ENCODE measurements around the gene STXBP5.
"Not testable (repeated sequence)": the region's sequence is repeated elsewhere in the genome, so short reads cannot be mapped to it uniquely, and the experiment has no call there.

STXBP5 gene

GRCh38 chr6:147366290-147366689 is 162.1 kb downstream of the STXBP5 start:
- DNase-seq (ENCODE audit: low spot score), result no peak
- TF ChIP-seq, protein P1, sequence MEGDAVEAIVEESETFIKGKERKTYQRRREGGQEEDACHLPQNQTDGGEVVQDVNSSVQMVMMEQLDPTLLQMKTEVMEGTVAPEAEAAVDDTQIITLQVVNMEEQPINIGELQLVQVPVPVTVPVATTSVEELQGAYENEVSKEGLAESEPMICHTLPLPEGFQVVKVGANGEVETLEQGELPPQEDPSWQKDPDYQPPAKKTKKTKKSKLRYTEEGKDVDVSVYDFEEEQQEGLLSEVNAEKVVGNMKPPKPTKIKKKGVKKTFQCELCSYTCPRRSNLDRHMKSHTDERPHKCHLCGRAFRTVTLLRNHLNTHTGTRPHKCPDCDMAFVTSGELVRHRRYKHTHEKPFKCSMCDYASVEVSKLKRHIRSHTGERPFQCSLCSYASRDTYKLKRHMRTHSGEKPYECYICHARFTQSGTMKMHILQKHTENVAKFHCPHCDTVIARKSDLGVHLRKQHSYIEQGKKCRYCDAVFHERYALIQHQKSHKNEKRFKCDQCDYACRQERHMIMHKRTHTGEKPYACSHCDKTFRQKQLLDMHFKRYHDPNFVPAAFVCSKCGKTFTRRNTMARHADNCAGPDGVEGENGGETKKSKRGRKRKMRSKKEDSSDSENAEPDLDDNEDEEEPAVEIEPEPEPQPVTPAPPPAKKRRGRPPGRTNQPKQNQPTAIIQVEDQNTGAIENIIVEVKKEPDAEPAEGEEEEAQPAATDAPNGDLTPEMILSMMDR (IDR thresholded peaks at IDR 0.05; ENCODE audit: extremely low read depth, insufficient read depth, missing control alignments), result no peak
- in situ Hi-C loops (cut with MboI; ENCODE audit: low pct_unique_long_range_greater_than_20kb, low sequenced_read_pairs, unreplicated experiment), result no loop called here

GRCh38 chr6:147371325-147371724 is 167.1 kb downstream of the STXBP5 start:
- in situ Hi-C loops (cut with MboI; ENCODE audit: low pct_unique_long_range_greater_than_20kb, low sequenced_read_pairs, unreplicated experiment), result no loop called here
- no peak for DNase-seq (ENCODE audit: low spot score)
- TF ChIP-seq, protein P1 (IDR thresholded peaks at IDR 0.05; ENCODE audit: extremely low read depth, insufficient read depth, missing control alignments), result no peak

DNA sequence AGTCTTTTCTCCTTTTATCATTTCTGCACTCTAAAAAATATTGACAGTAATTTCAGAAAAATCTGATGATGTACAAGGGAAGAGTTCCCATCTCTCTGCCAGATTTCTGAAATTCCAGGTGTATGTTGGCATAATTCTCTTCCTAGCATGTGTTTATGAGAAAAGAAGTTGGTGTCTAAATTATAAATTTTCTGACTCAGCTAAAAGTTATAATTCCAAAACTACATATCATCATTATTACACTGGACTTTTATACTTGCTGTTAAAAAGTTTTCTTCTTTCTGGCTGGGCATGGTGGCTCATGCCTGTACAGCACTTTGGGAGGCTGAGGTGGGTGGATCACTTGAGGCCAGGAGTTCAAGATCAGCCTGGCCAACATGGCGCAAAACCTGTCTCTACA is 168.6 kb downstream of the STXBP5 start:
- TF ChIP-seq, protein P1 (IDR thresholded peaks at IDR 0.05; ENCODE audit: extremely low read depth, insufficient read depth, missing control alignments), result no peak
- in situ Hi-C loops (cut with MboI; ENCODE audit: low pct_unique_long_range_greater_than_20kb, low sequenced_read_pairs, unreplicated experiment), result no loop called here
- no peak for DNase-seq (ENCODE audit: low spot score)

- TF ChIP-seq, protein P1 (IDR thresholded peaks at IDR 0.05; ENCODE audit: extremely low read depth, insufficient read depth, missing control alignments), result no peak
- DNase-seq (ENCODE audit: low spot score), result no peak
- in situ Hi-C loops (cut with MboI; ENCODE audit: low pct_unique_long_range_greater_than_20kb, low sequenced_read_pairs, unreplicated experiment), result no loop called here
Observed at GRCh38 chr6:147378819-147379218, 174.6 kb downstream of the STXBP5 start.

DNA sequence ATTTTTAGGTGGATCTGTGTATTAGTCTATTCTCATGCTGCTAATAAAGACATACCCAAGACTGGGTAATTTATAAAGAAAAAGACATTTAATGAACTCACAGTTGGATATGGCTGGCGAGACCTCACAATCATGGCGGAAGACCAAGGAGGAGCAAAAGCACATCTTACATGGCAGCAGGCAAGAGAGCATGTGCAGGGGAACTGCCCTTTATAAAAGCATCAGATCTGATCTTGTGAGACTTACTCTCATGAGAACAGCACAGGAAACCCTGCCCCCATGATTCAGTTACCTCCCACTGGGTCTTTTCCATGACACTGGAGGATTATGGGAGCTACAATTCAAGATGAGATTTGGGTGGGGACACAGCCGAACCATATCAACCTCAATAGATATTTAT is 176.6 kb downstream of the STXBP5 start:
- DNase-seq (ENCODE audit: low spot score); in situ Hi-C loops (cut with MboI; ENCODE audit: low pct_unique_long_range_greater_than_20kb, low sequenced_read_pairs, unreplicated experiment): not testable (repeated sequence)

- TF ChIP-seq, protein P1 (IDR thresholded peaks at IDR 0.05; ENCODE audit: extremely low read depth, insufficient read depth, missing control alignments), result no peak
- in situ Hi-C loops (cut with MboI; ENCODE audit: low pct_unique_long_range_greater_than_20kb, low sequenced_read_pairs, unreplicated experiment), result no loop called here
- DNase-seq (ENCODE audit: low spot score), result no peak
Observed at GRCh38 chr6:147381712-147382111, 177.5 kb downstream of the STXBP5 start.

DNA sequence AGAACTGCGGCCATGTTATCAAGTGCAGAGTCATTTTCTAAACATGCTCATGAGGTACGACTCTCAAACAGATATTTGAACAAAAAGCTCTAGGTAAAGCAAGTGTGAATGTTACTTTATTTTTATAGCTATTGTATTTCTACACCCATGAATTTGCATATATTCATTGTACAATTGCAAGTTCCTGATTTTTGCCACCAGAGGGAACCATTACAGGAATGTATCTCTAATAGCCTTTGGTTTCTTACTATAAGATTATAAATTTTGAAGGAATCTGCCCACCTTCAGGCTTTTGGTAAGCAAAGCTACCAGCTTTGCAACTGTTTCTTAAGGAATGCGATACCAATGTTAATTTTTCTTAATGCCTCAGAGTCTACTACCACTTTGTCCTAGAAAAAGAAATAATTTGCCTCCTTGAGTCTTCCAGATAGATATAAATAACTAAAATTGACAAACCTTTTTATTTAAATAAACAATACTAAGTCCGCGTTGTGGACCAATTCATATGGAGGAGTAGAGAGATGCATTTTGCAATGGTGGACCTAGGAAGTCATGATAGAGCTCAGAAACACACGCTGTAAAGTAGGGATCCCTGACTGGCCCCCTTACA is 178.8 kb downstream of the STXBP5 start:
- in situ Hi-C loops (cut with MboI; ENCODE audit: low pct_unique_long_range_greater_than_20kb, low sequenced_read_pairs, unreplicated experiment), result no loop called here
- no peak for DNase-seq (ENCODE audit: low spot score)
- TF ChIP-seq, protein P1 (IDR thresholded peaks at IDR 0.05; ENCODE audit: extremely low read depth, insufficient read depth, missing control alignments), result no peak
